HepG2 (cell line): ENCODE results near the gene ABT1. TPM values are rescaled to one million over a fixed set of nuclear protein-coding genes. Genes with fewer than 3 reads are reported as not detected.

ENCODE experiments used
- CREB3 ChIP-seq: sonication (generic); formaldehyde crosslinking; IDR thresholded peaks from 2 replicates; pipeline ENCODE4 v1.5.0; 2020; ENCODE audit warnings: missing genetic modification reagents
- HIVEP1 ChIP-seq: sonication (generic); formaldehyde crosslinking; IDR thresholded peaks from 2 replicates; pipeline ENCODE4 v1.4.0; 2020; ENCODE audit warnings: mild to moderate bottlenecking, missing genetic modification reagents
- MTF2 ChIP-seq: sonication (generic); formaldehyde crosslinking; IDR thresholded peaks from 2 replicates; pipeline ENCODE4 v1.5.0; 2020; ENCODE audit warnings: missing genetic modification reagents, borderline replicate concordance
- NFRKB ChIP-seq: fragments of 450-650 bp; IDR thresholded peaks from 2 replicates; pipeline ENCODE4 v1.6.1; 2017
- NR3C1 ChIP-seq: sonication (generic); formaldehyde crosslinking; IDR thresholded peaks from 2 replicates; pipeline ENCODE4 v1.4.0; 2020; ENCODE audit warnings: missing genetic modification reagents
- SIN3A ChIP-seq: IDR thresholded peaks from 2 replicates; pipeline ENCODE4 v1.6.1; 2011; ENCODE audit warnings: low read depth, mild to moderate bottlenecking, control low read depth, low read length, borderline replicate concordance
- SP2 ChIP-seq: sonication (generic); formaldehyde crosslinking; IDR thresholded peaks from 2 replicates; pipeline ENCODE4 v1.5.1; 2020; ENCODE audit warnings: mild to moderate bottlenecking, missing genetic modification reagents
- TBX2 ChIP-seq: sonication (generic); formaldehyde crosslinking; IDR thresholded peaks from 2 replicates; pipeline ENCODE4 v1.5.0; 2020; ENCODE audit warnings: missing genetic modification reagents, mild to moderate bottlenecking, borderline replicate concordance
- THAP11 ChIP-seq: IDR thresholded peaks from 2 replicates; pipeline ENCODE4 v1.6.1; 2016; ENCODE audit warnings: missing biosample characterization, missing genetic modification reagents
- TRIM24 ChIP-seq: sonication (generic); formaldehyde crosslinking; IDR thresholded peaks from 2 replicates; pipeline ENCODE4 v1.8.0; 2022; ENCODE audit warnings: mild to moderate bottlenecking, missing genetic modification reagents
- ZBTB1 ChIP-seq: sonication (generic); formaldehyde crosslinking; IDR thresholded peaks from 2 replicates; pipeline ENCODE4 v1.4.0; 2020; ENCODE audit warnings: missing genetic modification reagents, borderline replicate concordance
- ZFP1 ChIP-seq: IDR thresholded peaks from 2 replicates; pipeline ENCODE4 v1.6.1; 2016
- ZNF280B ChIP-seq: sonication (generic); formaldehyde crosslinking; IDR thresholded peaks from 2 replicates; pipeline ENCODE4 v1.5.0; 2020; ENCODE audit warnings: missing genetic modification reagents, mild to moderate bottlenecking, borderline replicate concordance
- ZNF580 ChIP-seq: IDR thresholded peaks from 2 replicates; pipeline ENCODE4 v1.6.1; 2016; ENCODE audit warnings: low read depth, borderline replicate concordance
- ZNF607 ChIP-seq: sonication (generic); formaldehyde crosslinking; IDR thresholded peaks from 2 replicates; pipeline ENCODE4 v1.5.1; 2020; ENCODE audit warnings: missing genetic modification reagents, mild to moderate bottlenecking, borderline replicate concordance
- ZNF614 ChIP-seq: IDR thresholded peaks from 2 replicates; pipeline ENCODE4 v1.6.1; 2018; ENCODE audit warnings: missing biosample characterization, missing genetic modification reagents, inconsistent platforms, borderline replicate concordance
- ZNF790 ChIP-seq: sonication (generic); formaldehyde crosslinking; IDR thresholded peaks from 2 replicates; pipeline ENCODE4 v1.8.0; 2022; ENCODE audit warnings: missing genetic modification reagents, mild to moderate bottlenecking, borderline replicate concordance
- polyA plus RNA-seq, 8 experiments: library from polyadenylated mRNA; depleted of rRNA in 3 of 8; stranded (reverse) in 7 of 8; unstranded in 1 of 8; fragments of >200 nt; fragmentation: Illumina TruSeq in 4 of 8; extraction: Trizol in 4 of 8; gene quantifications; 2 replicates each; pipeline versions ENCODE4 v1.2.1 to v1.2.3, GENCODE V29; 2011 to 2016; ENCODE audit warnings: low read depth in 4 of 8, missing spikeins in 1 of 8, mixed read lengths in 1 of 8; ENCODE audit not compliant: insufficient read depth in 1 of 8
- total RNA-seq, 5 experiments: library from RNA; depleted of rRNA; stranded (reverse); fragments of >200 nt; fragmentation: Illumina TruSeq; extraction: Trizol; gene quantifications; 2 replicates each; pipeline ENCODE4 v1.2.3, GENCODE V29; 2016; ENCODE audit warnings: low read depth in 1 of 5
- TF ChIP-seq, protein P1 (sequence below), 2 experiments: fragments of 450-650 bp in 1 of 2; sonication (generic) in 1 of 2; formaldehyde crosslinking; IDR thresholded peaks; 2 replicates each; pipeline versions ENCODE4 v1.5.0 to v1.8.0; 2020 to 2022; ENCODE audit warnings: mild to moderate bottlenecking in 1 of 2, missing genetic modification reagents in 1 of 2
- TF ChIP-seq, protein P2 (sequence below): sonication (generic); formaldehyde crosslinking; IDR thresholded peaks from 2 replicates; pipeline ENCODE4 v1.4.0; 2020; ENCODE audit warnings: mild to moderate bottlenecking, missing genetic modification reagents
- TF ChIP-seq, protein P3 (sequence below): sonication (generic); formaldehyde crosslinking; IDR thresholded peaks from 2 replicates; pipeline ENCODE4 v1.5.0; 2020; ENCODE audit warnings: mild to moderate bottlenecking, missing genetic modification reagents

ABT1 gene
- total and polyA plus RNA-seq, 2 of the 13 experiments (the other 11 are each of a cell fraction or from before 2014, with no cell fraction given) = 38.4 TPM

DNA sequence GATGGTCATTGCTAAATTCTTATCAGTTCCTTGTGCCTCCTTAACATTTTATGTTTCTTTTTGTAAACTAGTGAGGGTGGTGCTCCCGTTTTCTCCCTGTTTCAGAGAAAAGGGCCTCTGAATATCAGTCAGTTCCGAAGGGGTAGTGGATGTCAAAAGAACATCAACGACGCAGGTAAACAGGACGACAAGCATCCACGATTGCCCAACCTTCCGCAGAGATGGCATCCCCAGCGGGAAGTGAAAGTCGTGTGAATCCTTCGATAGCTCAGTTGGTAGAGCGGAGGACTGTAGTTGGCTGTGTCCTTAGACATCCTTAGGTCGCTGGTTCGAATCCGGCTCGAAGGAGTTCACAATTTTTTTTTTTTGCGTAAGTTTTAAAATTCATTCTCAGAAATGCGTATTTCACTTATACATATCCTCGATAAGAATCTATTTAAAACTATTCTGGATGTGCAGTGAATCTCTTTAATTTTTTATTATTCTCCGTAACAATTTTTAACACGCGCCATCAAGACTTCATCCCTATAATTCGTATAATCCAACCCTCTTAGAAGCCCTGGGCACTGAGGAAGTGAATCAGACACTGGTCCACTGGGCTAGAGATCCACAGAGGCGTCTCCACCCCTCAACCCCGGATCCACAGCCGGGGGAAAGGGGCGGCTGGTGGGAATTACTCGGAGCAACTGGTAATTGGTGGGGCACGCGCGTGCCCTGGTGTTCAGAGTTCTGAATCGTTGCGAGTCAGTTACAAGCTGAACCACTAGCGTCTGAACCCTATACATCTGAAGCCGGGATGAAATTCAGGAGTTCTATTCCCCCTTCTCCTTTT is 27.9 kb upstream of the ABT1 start (continued):
- TF ChIP-seq TBX2 (CRISPR knock-in tag) (peak; percentile 58; the same call in 1 of the 2 replicates), NR3C1 (no peak), ZNF607 (no peak; the same call in 1 of the 2 replicates), SIN3A (0 out of 2 replicates have a peak, but pooled peaks have one; percentile 8), SP2 (no peak), HIVEP1 (no peak), ZNF580 (CRISPR knock-in tag) (peak; percentile 99), TRIM24 (CRISPR knock-in tag) (no peak), ZNF614 (CRISPR knock-in tag) (peak; percentile 95), ZNF790 (CRISPR knock-in tag) (no peak), ZBTB1 (no peak), NFRKB (no peak), ZNF280B (CRISPR knock-in tag) (no peak), ZFP1 (CRISPR knock-in tag) (peak; percentile 78; the same call in 1 of the 2 replicates), THAP11 (CRISPR knock-in tag) (peak; percentile 81), MTF2 (no peak), CREB3 (CRISPR knock-in tag) (no peak)
- TF ChIP-seq, protein P1, sequence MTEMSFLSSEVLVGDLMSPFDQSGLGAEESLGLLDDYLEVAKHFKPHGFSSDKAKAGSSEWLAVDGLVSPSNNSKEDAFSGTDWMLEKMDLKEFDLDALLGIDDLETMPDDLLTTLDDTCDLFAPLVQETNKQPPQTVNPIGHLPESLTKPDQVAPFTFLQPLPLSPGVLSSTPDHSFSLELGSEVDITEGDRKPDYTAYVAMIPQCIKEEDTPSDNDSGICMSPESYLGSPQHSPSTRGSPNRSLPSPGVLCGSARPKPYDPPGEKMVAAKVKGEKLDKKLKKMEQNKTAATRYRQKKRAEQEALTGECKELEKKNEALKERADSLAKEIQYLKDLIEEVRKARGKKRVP (CRISPR knock-in tag; IDR thresholded peaks at IDR 0.05) = peak in 1 of 2 experiments; percentile 50; a peak in 2 of 4 replicates
- TF ChIP-seq, protein P2, sequence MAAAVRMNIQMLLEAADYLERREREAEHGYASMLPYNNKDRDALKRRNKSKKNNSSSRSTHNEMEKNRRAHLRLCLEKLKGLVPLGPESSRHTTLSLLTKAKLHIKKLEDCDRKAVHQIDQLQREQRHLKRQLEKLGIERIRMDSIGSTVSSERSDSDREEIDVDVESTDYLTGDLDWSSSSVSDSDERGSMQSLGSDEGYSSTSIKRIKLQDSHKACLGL (CRISPR knock-in tag) = no peak
- TF ChIP-seq, protein P3, sequence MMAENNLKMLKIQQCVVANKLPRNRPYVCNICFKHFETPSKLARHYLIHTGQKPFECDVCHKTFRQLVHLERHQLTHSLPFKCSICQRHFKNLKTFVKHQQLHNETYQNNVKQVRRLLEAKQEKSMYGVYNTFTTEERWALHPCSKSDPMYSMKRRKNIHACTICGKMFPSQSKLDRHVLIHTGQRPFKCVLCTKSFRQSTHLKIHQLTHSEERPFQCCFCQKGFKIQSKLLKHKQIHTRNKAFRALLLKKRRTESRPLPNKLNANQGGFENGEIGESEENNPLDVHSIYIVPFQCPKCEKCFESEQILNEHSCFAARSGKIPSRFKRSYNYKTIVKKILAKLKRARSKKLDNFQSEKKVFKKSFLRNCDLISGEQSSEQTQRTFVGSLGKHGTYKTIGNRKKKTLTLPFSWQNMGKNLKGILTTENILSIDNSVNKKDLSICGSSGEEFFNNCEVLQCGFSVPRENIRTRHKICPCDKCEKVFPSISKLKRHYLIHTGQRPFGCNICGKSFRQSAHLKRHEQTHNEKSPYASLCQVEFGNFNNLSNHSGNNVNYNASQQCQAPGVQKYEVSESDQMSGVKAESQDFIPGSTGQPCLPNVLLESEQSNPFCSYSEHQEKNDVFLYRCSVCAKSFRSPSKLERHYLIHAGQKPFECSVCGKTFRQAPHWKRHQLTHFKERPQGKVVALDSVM (CRISPR knock-in tag) = peak; percentile 31; the same call in 1 of the 2 replicates
